ENCODE measurements around the gene ASTN1.

The ASTN1 gene

GRCh38 chr1:177124577-177125278 is 39.8 kb downstream of the ASTN1 start (continued):
- TF ChIP-seq BCL11A (tag by site-specific recombination; IDR thresholded peaks at IDR 0.05; ENCODE audit: low read depth), result 0 out of 2 replicates have a peak, but pooled peaks have one; percentile 56
- TF ChIP-seq ZNF660 (tag by site-specific recombination; IDR thresholded peaks at IDR 0.05), result no peak
- TF ChIP-seq, protein P1, sequence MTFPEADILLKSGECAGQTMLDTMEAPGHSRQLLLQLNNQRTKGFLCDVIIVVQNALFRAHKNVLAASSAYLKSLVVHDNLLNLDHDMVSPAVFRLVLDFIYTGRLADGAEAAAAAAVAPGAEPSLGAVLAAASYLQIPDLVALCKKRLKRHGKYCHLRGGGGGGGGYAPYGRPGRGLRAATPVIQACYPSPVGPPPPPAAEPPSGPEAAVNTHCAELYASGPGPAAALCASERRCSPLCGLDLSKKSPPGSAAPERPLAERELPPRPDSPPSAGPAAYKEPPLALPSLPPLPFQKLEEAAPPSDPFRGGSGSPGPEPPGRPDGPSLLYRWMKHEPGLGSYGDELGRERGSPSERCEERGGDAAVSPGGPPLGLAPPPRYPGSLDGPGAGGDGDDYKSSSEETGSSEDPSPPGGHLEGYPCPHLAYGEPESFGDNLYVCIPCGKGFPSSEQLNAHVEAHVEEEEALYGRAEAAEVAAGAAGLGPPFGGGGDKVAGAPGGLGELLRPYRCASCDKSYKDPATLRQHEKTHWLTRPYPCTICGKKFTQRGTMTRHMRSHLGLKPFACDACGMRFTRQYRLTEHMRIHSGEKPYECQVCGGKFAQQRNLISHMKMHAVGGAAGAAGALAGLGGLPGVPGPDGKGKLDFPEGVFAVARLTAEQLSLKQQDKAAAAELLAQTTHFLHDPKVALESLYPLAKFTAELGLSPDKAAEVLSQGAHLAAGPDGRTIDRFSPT (tag by site-specific recombination; IDR thresholded peaks at IDR 0.05), result 0 out of 2 replicates have a peak, but pooled peaks have one; percentile 48
- TF ChIP-seq ZNF2 (tag by site-specific recombination; IDR thresholded peaks at IDR 0.05), result peak; percentile 60
- peak; percentile 71 for TF ChIP-seq ZFHX2 (tag by site-specific recombination; conservative IDR thresholded peaks at IDR 0.05)
- TF ChIP-seq ZNF354C (tag by site-specific recombination; IDR thresholded peaks at IDR 0.05; ENCODE audit: borderline replicate concordance, low read depth), result no peak
- TF ChIP-seq EGR2 (tag by site-specific recombination; IDR thresholded peaks at IDR 0.05; ENCODE audit: low read depth), result peak; percentile 46; the same call in 1 of the 2 replicates
- 0 out of 2 replicates have a peak, but pooled peaks have one; percentile 75 for TF ChIP-seq OVOL3 (tag by site-specific recombination; IDR thresholded peaks at IDR 0.05)
- TF ChIP-seq ZNF10 (tag by site-specific recombination; IDR thresholded peaks at IDR 0.05), result no peak
- no peak for TF ChIP-seq ZNF311 (tag by site-specific recombination; IDR thresholded peaks at IDR 0.05; ENCODE audit: borderline replicate concordance)

DNA sequence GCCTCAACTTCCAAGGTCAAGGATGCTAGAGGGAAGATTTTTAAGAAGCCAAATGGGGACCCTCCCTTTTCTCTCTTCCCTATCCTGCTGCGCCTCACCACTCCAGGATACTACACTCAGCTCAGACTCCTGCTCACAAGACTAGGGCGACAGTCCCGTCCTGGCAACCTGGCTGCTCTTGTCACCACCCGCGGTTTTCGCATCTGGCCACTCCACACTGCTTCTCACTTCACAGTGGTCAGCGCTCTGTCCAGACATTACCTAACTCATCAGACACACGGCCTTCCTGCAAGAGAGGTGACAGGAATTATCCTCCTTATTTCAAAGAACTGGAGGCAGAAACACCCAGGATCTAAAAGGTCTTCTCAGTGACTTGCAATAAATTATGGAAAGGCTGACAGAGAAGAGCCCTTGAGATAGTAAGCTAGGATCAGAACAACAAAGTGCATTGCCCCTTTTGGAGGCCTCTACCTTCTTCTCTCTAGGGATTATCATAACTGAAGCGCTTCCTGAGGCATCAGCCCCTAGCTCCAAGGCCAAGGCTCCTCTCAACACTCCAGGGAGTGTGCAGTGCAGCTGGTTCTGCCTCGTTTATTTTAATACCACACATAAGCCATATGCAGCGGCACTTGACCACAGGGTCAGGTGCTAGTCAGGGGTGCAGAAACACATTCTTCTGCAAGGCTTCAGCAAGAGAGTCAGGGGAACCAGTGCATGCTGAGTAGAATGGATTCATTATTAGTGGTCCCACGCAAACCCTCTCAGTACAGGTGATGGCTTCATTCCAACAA is 41.9 kb downstream of the ASTN1 start:
- no peaks in the 10 kb centered on the region for H3K9me3 ChIP-seq (ENCODE audit: control insufficient read depth, insufficient read depth, low read depth, low read length)
- ChIA-PET CTCF (no interaction called here), POLR2A (no interaction called here)
- H3K4me3 ChIP-seq (ENCODE audit: low read depth, low read length), result no peak overlapping the region
- peak; percentile 67 for TF ChIP-seq WT1 (tag by site-specific recombination; IDR thresholded peaks at IDR 0.05)
- TF ChIP-seq EGR2 (tag by site-specific recombination; IDR thresholded peaks at IDR 0.05; ENCODE audit: low read depth), result no peak
- peak; percentile 52; the same call in 1 of the 2 replicates for TF ChIP-seq FEZF1 (tag by site-specific recombination; IDR thresholded peaks at IDR 0.05)
- no peak for TF ChIP-seq ZNF530 (tag by site-specific recombination; IDR thresholded peaks at IDR 0.05; ENCODE audit: low read depth)
- TF ChIP-seq OVOL3 (tag by site-specific recombination; IDR thresholded peaks at IDR 0.05), result 0 out of 2 replicates have a peak, but pooled peaks have one; percentile 24
- TF ChIP-seq ZNF423 (tag by site-specific recombination; IDR thresholded peaks at IDR 0.05), result peak; percentile 75
- peak; percentile 53; the same call in 1 of the 2 replicates for TF ChIP-seq ZNF561 (tag by site-specific recombination; IDR thresholded peaks at IDR 0.05; ENCODE audit: borderline replicate concordance)
- peak; percentile 89 for TF ChIP-seq ZBTB44 (tag by site-specific recombination; IDR thresholded peaks at IDR 0.05)
- peak; percentile 80 for TF ChIP-seq OSR2 (tag by site-specific recombination; IDR thresholded peaks at IDR 0.05)
- H3K36me3 ChIP-seq (ENCODE audit: control insufficient read depth in 2 of 2, insufficient read depth in 1 of 2, low read length in 2 of 2), result no peaks in the 10 kb centered on the region
- H3K4me1 ChIP-seq (ENCODE audit: control insufficient read depth, insufficient read depth, low read length), result peaks cover 12% of the 10 kb centered on the region
- no peak overlapping the region for H3K27ac ChIP-seq (ENCODE audit: extremely low read depth, low read depth, low read length)

DNA sequence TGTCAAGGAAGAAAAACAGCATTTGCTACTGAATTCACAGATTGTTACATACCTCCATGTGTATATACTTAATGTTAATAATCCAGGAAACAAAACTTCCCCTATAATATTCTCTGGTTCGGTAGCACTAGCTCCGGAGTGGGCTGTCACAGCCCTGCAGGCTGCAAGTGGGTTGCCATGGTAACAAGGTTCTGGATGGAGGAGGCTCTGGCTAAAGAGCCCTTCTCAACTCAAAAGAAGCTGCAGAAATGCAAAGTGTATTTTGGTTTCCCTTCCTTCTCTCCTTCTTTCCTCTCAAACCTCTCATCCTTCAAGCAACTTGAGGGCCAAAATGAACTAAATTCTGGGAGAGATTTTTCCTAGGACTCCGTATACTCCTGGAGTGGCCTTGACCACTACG is 45.2 kb downstream of the ASTN1 start:
- no peak for TF ChIP-seq ZNF362 (tag by site-specific recombination; IDR thresholded peaks at IDR 0.05)
- Histone ChIP-seq H3K4me1 (ENCODE audit: control insufficient read depth, insufficient read depth, low read length) (no peaks in the 10 kb centered on the region; the same call in 1 of the 2 replicates), H3K27ac (ENCODE audit: extremely low read depth, low read depth, low read length) (no peak overlapping the region), H3K9me3 (ENCODE audit: control insufficient read depth, insufficient read depth, low read depth, low read length) (no peaks in the 10 kb centered on the region), H3K36me3 (ENCODE audit: control insufficient read depth in 2 of 2, insufficient read depth in 1 of 2, low read length in 2 of 2) (no peaks in the 10 kb centered on the region), H3K4me3 (ENCODE audit: low read depth, low read length) (no peak overlapping the region)
- CTCF ChIA-PET, result interaction anchor here (0.7 kb wide), 1 partner anchor 817 kb away, joined by 3 read pairs; no protein-coding TSS in a partner anchor
- POLR2A ChIA-PET, result no interaction called here
